GM19438 (cell line): ENCODE results near the gene PNKP.

ENCODE experiments used
- ATAC-seq: cut with Tn5 transposase; IDR thresholded peaks from one replicate; pipeline ENCODE4 v1.9.1; 2021; ENCODE audit warnings: low read depth; ENCODE audit not compliant: unreplicated experiment

Gene PNKP

DNA sequence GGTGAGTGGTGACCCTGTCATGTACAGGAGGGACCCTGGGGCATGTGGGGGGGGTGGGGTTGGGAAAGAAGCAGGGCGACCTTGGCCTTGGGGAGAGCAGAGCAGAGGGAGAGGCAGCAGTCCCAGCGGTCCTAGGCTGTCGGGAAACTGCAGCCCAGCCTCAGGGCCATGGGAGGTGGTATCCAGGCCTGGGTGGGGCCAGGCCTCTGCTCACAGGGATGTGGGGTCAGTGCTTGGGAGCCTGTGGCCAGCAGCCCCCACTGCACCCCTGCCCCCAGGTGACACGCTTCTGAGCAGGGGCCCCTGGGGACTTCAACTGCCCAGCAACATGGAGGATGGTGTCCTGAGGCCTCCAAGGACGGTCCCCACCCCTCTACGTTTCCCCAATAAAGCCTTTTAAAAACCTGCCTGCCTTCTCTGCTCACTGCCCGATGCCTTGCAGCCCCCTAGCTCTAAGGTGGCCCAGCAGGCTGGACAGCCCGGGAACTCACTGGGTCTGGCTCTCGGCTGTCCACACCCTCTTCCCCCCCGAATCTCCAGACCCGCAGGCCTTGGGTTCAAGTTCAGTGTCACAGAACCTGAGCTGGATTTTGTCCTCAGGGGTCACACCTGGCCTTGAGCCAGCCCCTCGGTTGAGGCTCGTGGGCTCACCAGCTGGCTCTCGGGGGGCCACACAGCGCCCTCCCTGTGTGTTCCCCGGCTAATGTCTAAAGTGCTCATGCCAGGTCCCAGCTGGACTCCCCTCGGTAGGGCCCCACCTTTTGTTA lies 6.9 kb downstream of the PNKP start:
- no peak for ATAC-seq

DNA sequence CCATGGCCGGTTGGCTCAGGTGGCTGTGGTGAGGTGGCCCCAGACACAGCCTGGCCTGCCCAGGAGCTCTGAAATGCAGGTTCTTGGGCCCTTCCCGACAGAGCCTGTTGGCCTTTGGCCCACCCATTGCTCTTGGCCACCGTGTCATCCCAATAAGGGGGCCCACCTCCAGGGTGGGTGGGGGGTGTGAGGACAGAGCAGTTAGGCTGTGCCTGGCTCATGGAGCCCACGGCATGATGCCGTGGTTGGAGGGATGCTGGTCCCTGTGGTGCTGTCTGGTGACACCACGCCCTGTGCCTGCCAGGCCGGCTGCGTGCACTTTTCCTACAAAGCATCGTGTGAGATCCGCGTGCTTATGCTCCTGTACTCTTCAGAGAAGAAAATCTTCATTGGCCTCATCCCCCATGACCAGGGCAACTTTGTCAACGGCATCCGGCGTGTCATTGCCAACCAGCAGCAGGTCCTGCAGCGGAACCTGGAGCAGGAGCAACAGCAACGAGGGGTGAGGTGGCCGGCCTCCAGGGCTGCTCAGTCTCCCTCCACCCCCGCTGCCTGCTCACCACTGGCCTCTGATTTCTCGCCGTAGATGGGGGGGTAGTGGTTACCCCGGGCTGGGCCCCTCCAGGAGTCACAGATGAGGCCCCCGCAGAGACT lies 7.6 kb downstream of the PNKP start:
- ATAC-seq, result no peak

DNA sequence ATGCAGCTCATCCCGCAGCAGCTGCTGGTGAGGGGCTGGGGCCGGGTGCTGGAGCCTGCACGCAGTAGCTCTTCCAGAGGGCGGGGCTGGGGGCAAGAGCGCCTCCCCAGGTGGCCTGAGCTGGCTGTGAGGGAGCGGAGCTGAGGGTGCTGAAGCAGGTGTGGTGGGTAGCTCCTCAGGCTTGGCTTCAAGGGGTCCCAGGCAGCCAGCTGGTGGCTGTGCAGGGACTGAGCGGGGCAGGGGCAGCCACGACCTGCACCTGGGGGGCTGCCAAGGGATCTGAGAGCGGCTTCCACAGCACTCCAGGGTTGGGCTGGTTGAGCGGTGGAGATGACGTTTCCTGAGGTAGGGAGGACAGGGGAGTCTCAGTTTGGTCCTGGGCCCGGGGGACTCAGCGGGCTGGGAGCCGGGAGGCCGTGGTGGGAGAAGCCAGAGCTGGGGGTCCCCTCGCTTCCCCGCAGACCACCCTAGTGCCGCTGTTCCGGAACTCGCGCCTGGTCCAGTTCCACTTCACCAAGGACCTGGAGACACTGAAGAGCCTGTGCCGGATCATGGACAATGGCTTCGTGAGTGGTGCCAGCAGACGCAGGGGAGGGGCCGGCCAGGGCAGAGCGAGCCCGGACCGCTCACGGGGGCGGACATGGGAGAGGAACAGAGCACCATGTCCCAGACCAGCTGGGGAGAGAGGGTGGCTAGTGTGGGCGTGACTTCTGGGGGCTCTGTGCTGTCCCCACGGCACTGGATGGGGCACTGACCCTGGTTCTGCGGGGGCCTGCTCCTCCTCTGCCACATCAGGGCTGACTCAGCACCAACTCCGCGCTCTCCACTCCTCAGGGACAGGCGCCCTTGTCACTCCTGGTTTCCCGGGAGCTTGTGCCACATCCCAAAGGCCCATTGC lies 9.0 kb downstream of the PNKP start:
- ATAC-seq, result no peak

DNA sequence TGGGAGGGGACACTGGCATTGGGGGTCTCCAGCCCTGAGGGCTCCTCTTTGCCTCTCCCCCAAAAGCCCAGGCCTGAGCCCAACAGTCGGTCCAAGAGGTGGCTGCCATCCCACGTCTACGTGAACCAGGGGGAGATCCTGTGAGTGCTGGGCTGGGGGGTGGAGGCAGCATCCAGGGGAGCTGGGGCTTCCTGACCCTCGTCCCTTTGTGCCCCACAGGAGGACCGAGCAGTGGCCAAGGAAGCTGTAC lies 9.6 kb downstream of the PNKP start:
- no peak for ATAC-seq

DNA sequence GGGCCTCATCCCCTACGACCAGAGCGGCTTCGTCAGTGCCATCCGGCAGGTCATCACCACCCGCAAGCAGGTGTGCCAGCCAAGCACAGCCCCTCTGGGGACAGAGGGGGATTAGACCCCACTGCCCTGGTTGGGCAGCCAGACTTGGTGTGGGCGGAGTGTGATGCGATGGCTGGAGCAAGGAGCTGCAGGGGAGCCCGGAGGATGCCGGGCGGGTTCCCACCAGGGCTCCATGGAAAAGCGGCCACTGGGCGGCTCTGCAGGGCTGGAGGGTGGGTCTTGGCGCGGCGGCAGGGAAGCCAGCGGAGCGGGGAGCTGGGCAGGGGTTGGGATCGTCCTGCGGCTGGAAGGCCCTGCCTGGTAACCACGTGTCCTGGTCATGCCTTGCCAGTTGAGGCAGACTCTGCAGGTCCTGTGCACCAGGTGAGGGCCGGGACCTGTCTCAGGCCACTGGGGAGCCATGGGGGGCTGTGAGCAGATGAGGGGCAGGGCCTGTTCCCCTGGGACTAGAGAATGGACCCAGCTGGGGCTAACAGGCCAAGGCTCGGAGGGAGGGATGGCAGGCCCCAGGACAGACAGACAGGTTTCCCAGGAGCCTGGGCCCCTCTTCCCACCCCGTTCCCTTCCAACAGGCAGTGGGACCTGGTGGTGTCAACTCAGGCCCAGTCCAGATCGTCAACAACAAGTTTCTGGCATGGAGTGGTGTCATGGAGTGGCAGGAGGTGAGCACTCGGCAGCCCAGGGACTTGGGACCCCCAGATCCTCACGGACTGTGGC lies 10.1 kb downstream of the PNKP start:
- ATAC-seq, result no peak

DNA sequence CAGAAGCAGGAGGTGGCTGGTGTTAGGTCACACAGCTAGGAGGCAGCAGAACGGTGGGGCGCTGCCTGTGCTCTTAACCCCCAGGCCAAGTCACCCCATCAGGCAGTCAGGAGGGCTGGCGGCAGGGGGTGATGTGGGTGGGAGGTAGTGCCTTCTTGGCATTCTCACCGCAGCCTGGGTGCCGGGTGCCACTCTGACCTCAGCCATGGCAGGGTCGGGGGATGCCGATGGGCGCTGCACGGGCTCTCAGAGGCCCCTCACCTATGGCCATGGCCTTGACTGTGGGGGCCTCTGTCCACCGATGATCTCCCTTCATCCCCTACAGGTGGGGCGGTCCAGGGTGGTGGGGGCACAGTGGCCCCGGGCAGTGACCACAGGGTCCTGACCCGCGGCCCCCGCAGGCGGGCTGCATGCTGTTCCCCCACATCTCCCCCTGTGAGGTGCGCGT lies 10.8 kb downstream of the PNKP start:
- no peak for ATAC-seq

DNA sequence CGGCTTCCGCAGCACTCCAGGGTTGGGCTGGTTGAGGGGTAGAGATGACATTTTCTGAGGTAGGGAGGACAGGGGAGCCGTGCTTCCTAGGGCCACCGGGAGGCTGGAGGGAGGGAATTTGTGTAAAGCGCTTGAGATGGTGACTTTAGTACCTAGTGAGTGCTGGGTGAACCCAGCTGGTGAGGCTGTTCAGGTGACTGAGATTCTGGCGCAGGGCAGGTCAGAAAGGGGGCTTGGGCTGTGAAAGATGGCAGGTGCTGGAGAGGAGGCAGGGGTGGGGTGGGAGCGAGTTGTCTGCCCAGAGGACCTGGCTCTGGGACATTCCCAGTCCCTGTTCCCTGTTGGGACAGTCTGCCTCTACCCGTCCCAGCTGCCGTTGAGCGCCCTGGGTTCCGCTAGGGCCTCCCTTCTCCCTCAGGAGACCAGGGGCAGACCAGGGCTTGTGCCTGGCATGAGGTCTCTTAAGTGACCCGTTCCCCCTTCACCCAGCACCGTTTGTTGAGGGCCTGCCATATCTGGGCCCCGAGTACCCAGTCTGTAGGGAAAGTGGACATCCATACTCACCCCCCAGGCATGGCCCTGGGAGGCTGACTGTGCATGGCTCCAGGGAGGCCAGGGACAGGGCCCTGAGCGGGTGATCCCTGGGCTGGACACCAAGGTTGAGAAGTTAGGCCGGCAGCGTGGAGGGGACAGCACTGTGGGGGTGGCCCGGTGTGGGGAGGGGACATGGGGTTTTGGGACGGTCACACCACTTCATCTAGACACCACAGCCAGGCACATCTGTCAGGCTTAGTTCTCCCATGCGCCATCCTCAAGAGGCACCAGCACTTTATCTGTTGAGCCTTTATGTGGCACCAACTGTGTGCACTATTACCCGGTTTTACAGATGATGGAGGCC lies 11.5 kb downstream of the PNKP start:
- no peak for ATAC-seq

DNA sequence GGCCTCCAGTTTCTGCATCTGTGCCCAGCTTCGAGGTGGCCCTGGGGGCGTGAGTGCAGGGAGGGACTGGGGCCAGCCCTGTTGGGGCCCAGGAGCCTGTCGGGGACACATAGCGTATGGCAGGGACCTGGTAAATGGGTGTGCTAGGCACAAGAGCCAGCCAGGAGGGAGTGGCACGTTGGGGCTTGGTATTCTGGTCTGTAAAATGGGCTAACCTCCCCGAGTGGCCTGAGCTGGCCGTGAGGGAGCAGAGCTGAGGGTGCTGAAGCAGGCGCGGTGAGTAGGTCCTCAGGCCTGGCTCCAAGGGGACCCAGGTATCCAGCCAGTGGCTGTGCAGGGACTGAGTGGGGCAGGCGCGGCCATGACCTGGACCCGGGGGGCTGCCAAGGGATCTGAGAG lies 12.1 kb downstream of the PNKP start:
- ATAC-seq, result no peak

DNA sequence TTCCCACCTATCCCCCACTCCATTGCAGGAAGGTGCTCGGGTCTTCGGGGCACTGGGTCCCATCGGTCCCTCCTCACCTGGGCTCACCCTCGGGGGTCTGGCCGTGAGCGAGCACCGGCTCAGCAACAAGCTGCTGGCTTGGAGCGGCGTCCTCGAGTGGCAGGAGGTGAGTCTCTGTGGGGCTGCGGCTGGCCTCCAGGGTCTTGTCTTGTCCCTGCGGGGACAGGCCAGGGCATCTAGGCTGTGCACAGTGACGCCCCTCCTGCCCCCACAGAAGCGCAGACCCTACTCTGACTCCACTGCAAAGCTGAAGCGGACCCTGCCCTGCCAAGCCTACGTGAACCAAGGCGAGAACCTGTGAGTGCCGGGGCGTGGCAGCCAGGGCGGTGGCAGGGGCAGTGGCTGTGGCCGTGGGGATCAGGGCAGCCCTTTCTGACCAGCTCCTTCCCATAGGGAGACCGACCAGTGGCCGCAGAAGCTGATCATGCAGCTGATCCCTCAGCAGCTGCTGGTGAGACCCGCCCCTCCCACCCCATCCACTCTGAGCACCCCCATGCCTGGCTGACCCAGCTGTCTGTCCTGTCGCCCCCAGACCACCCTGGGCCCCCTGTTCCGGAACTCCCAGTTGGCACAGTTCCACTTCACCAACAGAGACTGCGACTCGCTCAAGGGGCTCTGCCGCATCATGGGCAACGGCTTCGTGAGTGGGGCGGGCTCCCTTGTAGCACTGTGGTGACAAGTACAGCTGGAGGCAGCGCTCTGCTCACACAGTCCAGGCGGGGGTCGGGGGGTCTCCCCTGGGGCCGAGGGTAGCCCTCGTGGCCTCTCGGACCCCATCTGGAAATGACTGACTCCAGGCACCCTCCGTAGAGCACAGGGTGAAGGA lies 12.8 kb downstream of the PNKP start:
- ATAC-seq, result no peak

DNA sequence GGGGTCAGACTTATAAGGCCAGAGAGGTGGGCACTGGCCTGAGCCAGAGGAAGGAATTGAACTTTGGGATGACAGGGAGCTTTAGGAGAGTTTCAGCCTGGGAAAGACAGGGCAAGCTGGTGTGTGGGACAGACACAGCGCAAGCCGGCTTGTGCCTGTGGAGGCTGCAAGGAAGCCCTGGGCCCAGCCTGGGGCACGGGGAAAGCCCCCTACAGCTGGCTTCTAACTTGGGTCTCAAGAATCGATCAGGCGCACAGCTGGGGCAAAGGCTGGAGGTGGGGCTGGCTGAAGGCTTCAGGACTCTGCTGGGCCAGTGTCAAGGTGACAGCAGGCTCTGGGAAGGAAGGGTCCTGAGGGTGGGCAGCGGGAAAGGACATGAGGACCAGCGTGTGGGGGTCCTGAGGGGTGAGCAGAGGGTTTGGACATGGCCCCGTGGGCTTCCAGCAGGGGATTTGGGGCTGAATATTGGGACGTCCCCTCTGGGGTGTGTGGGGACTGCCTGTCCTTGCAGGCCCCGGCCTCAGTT lies 13.5 kb downstream of the PNKP start:
- no peak for ATAC-seq

DNA sequence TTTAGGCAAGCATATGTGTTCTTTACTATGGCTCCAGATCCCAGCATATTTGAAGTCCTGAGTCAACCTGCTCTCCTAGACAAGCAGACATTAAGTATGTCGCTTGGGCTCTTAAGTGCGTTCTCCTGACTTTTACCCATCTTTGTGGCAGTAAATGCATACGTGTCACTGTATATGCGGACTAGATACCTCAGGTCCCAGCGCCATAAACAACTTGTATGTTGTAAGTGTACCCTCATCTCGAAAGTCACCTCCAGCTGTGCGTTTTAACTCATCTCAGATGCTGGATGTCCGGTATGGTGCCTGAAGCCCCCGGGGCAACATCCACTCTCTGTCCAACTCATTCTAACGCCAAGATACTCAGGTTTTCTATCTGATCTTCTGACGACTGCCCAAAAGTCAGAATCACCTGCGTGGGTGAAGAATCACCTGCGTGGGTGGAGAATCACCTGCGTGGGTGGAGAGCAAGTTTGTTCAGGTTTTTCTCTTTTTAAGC lies 14.7 kb downstream of the PNKP start:
- ATAC-seq, result no peak

DNA sequence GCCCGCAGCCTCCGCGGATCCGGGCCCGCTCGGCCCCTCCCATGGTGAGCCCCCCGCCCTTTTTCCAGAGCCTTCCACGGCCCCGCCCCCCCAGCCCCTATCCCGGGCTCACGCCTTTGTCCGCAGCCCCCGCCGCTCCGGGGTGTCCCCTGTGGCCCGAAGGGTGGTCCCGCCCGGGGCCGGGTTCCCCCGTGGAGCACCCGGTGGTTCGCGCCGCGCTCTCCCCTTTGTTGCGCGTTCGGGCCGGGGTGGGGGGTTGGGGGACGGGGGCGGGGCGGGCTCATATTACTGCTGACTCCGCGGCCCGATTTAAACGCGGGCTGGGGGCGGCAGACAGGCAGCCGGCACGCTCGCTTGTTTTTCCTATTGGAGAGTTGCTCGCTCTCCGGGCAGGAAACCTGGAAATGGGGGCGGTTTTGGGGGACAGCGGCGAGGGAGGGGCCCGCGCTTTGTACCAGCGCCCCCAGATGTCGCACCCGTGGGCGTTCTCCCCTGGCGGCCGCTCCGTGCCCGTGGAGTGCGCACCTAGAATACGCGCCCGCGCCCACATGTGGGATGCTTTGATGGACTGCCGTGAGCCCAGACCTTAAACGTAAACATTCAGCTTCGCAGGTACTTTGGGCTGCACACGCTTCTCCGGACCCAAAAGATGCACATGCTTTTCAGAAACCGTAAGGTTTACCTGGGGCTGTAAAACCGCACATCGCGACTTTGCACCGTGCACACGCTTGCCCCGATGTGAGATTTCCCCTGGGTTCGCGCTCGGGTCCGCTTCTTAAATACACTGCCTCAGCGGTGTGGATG lies 15.7 kb downstream of the PNKP start:
- ATAC-seq, result no peak

DNA sequence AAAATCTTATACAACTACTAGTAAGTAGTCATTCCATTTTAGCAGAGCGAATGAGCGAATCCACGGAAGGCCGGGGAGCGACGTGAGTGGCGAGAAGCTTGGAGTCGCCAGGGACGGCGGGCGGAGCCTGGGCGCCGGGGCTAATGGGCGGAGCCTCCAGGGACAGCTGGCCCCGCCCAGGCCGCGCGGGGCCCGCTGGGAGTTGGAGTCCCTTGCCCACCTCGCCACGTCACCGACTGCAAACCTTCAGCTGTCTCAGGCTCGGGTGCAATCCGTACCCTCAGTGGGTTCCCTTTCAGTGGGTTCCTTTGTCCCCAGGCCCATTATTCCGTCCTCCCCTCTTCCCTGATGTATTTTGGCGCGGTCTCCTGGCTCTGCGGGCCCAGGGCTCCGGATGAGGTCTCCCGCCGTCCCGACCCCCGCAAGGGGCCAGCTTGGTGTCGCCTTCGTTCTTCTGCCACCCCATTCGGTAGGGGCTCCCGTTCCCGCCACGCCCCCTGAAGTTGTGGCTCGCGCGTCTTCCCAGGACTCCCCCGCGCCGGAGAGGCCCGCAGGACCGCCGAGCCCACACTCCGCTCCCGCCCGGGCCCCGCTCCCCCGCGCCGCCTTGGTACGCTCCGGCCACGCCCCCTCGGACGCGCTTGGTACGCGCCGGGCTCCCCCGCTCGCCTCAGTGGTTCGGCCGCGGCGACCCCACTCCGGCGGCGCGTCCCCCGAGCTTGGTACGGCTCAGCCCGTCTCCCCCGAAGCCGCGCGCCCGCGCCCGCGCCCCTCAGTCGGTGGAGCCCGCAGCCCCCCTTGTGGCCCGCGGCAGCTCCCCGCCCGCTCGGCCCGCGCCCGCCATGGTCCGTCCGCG lies 16.7 kb downstream of the PNKP start, which contains the start of gene PTOV1:
PTOV1 (plus strand) TSS at position 673 of the 856 bp plus-strand sequence.
- ATAC-seq, result peak; percentile 67

DNA sequence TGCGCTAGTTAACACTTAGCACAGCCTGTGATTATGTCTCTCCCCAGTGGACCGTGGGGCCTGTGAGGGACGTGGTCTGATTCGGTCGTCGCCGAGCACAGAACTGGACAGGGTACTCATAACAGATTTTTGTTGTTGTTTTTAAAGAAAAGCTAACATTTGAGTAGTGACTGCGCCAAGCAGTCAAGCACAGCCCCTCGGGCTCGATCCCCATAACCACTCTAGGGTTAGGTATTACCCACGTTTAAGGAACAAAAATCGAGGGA lies 17.2 kb downstream of the PNKP start:
- ATAC-seq, result no peak

DNA sequence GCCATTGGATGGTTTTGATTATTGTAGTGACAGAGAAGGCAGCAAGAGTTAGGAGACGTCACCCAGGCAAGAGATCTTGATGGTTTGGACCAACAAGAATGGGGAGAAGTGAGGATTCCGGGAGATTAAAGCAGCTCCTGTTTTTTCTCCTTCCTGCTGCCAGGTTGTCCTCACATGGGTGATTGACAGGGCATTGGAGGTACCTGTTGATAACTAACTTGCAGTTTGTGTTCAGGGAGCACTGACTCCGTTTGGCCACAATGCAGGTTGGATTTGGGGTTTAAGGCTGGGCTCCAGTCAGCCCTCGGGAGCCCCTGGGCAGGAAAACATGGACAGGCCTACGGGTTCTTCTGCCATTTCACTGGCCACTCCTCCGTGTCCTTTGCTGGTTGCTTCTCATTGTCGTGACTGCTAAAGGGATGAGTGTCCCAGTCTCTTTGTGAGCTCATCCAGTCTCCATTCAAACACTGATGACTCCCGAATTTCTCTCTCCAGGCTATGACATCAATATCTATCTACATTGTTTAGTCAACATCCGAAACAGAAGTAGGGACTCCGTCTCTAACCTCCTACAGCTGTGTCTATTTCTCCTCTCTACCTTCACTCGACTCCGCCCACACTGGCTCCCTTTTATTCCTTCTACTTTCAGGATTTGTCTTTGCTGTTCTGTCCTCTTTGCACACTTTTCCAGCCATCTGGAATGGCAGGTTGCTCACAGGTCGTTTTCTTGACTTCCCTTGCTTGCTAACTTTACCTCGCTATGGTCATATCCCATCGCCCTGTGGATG lies 17.7 kb downstream of the PNKP start:
- ATAC-seq, result no peak

DNA sequence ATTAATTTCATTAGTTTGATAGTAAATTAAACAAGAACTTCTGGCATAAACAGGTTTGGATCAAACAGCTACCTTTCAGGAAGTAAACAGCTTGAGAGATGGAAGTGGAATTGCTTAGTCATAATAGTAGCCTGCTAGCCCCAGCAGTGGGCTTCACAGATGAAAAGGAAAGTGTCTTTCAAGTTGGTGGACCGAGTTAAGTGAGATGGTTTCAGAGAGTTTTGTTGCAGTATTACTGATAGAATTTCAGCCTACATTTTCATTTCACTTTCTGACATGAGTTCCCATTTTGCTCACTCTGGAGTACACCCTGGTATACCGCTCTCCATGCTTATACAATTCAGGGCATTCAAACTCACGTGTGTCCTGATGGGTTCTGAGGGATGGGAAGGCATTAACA lies 18.4 kb downstream of the PNKP start:
- no peak for ATAC-seq
